Vagina (tissue), 2 donors: Measurements from ENCODE around the gene HSDL2.

Experiments
- CTCF ChIP-seq, 3 experiments: fragments of 450-650 bp in 2 of 3; fragments of 200-600 bp in 1 of 3; sonication (generic) in 1 of 3; IDR thresholded peaks; one replicate each; pipeline ENCODE4 v1.5.1; 2017 to 2019; ENCODE audit warnings: antibody characterized with exemption in 3 of 3, mild to moderate bottlenecking in 2 of 3, moderate library complexity in 2 of 3
- POLR2A ChIP-seq, 2 donors: fragments of 450-650 bp; IDR thresholded peaks; one replicate each; pipeline ENCODE4 v1.6.1; 2017; ENCODE audit warnings: antibody characterized with exemption in 2 of 2, mild to moderate bottlenecking in 2 of 2, moderate library complexity in 2 of 2
- POLR2AphosphoS5 ChIP-seq, 2 donors: sonication (generic); formaldehyde crosslinking; IDR thresholded peaks; one replicate each; pipeline ENCODE4 v1.9.0; 2017; ENCODE audit warnings: antibody characterized with exemption in 2 of 2, mild to moderate bottlenecking in 2 of 2, low read depth in 1 of 2; ENCODE audit not compliant: insufficient read depth in 1 of 2

GRCh38 chr9:112494153-112494552, 114.2 kb downstream of the HSDL2 start:
- TF ChIP-seq CTCF (IDR thresholded peaks at IDR 0.05) (no peak), POLR2A (IDR thresholded peaks at IDR 0.05) (no peak), POLR2AphosphoS5 (IDR thresholded peaks at IDR 0.05; ENCODE audit: insufficient read depth in 1 of 2, low read depth in 1 of 2) (no peak)
